HFFc6 (cell line): ENCODE data around the gene ARHGAP27. TPM values are rescaled to one million over a fixed set of nuclear protein-coding genes. Genes with fewer than 3 reads are reported as not detected.

Source experiments
- total RNA-seq, 6 experiments: library from RNA; stranded (reverse); fragmentation: NEBNext Ultra II Directional; extraction: Animal tissue kit (Norgen Biotek cat#: 25700); gene quantifications; 2 replicates in 1 of 6; 3 replicates in 5 of 6; pipeline ENCODE4 v1.2.3, GENCODE V29; 2021

The ARHGAP27 gene
- total RNA-seq, 6 experiments from 2014 or later, result 1.8 to 3.8 (median 2.7) TPM

Other genes starting within 250 kb of the ARHGAP27 start
- gene FMNL1, start 211.0 kb downstream of the ARHGAP27 start, total RNA-seq, result 1 to 10 TPM; 1.6 to 8.0 (median 6.0) TPM
- gene SPATA32, start 170.8 kb downstream of the ARHGAP27 start, total RNA-seq, result under 1 TPM in 1 of 6 experiments, not detected in 5; 0.11 TPM
- 1 to 10 TPM; 5.6 to 8.8 (median 6.6) TPM for gene MAP3K14, start 115.8 kb downstream of the ARHGAP27 start, total RNA-seq
- 10 to 100 TPM; 32.0 to 43.1 (median 36.5) TPM for gene PLEKHM1, start 57.9 kb upstream of the ARHGAP27 start, total RNA-seq